Measurements from ENCODE around the gene SLC39A11.

GRCh38 chr17:72968798-72969197 lies 123.7 kb downstream of the SLC39A11 start:
- TF ChIP-seq CTCF (conservative IDR thresholded peaks at IDR 0.05 in 1 of 2, IDR thresholded peaks at IDR 0.05 in 1 of 2; ENCODE audit: low read depth in 1 of 2, low read length in 2 of 2) (no peak), EZH2 (IDR thresholded peaks at IDR 0.05; ENCODE audit: low read length, missing control alignments) (no peak)

Measured in fibroblast of lung (primary cell).